Measurements from ENCODE around the gene TPSB2.
"Not testable (repeated sequence)": the region's sequence is repeated elsewhere in the genome, so short reads cannot be mapped to it uniquely, and the experiment has no call there.

The TPSB2 gene

GRCh38 chr16:1274767-1275166 lies 44.8 kb upstream of the TPSB2 start:
- no peaks in the 10 kb centered on the region for H3K9me2 ChIP-seq (replicated peaks; ENCODE audit: control insufficient read depth, low read length)
- no peak overlapping the region for H3K4me2 ChIP-seq (ENCODE audit: low read length)
- TF ChIP-seq CTCF (IDR thresholded peaks at IDR 0.05; ENCODE audit: low read depth, low read length, poor library complexity, severe bottlenecking): no peak
- TF ChIP-seq EZH2phosphoT487 (IDR thresholded peaks at IDR 0.05; ENCODE audit: borderline replicate concordance, low read length): no peak
- peaks cover 6% of the 10 kb centered on the region; the same call in 1 of the 2 replicates for H4K20me1 ChIP-seq (ENCODE audit: control insufficient read depth, insufficient read depth, low read depth, low read length)
- H3K9me3 ChIP-seq (ENCODE audit: control insufficient read depth, insufficient read depth, low read length): no peaks in the 10 kb centered on the region
- H3F3A ChIP-seq (ENCODE audit: control insufficient read depth, insufficient read depth): peaks cover 5% of the 10 kb centered on the region
- no peak overlapping the region for H3K27ac ChIP-seq (ENCODE audit: low read depth, low read length)
- no peaks in the 10 kb centered on the region for H3K36me3 ChIP-seq (ENCODE audit: control insufficient read depth, low read length)
- no peak overlapping the region for H3K4me3 ChIP-seq (ENCODE audit: low read length)
- no peaks in the 10 kb centered on the region for H3K79me2 ChIP-seq (ENCODE audit: control insufficient read depth, low read length)
- peaks cover 22% of the 10 kb centered on the region for H3K4me1 ChIP-seq (ENCODE audit: control insufficient read depth, low read length)
- H3K27me3 ChIP-seq (ENCODE audit: control insufficient read depth, low read length): peaks cover 9% of the 10 kb centered on the region; the same call in 1 of the 2 replicates

GRCh38 chr16:1273816-1274215 lies 43.8 kb upstream of the TPSB2 start:
- no peaks in the 10 kb centered on the region for H3K9me3 ChIP-seq (ENCODE audit: control insufficient read depth, insufficient read depth, low read length)
- TF ChIP-seq EZH2phosphoT487 (IDR thresholded peaks at IDR 0.05; ENCODE audit: borderline replicate concordance, low read length) (no peak), CTCF (IDR thresholded peaks at IDR 0.05; ENCODE audit: low read depth, low read length, poor library complexity, severe bottlenecking) (no peak)
- H3K27me3 ChIP-seq (ENCODE audit: control insufficient read depth, low read length): peaks cover 9% of the 10 kb centered on the region; the same call in 1 of the 2 replicates

GRCh38 chr16:1272453-1273198 lies 42.6 kb upstream of the TPSB2 start:
- Histone ChIP-seq H3K27ac (ENCODE audit: low read depth, low read length) (peak overlapping the region; percentile 52), H3K4me3 (ENCODE audit: low read length) (peak overlapping the region; percentile 66), H3K9me2 (replicated peaks; ENCODE audit: control insufficient read depth, low read length) (no peaks in the 10 kb centered on the region), H3K9me3 (ENCODE audit: control insufficient read depth, insufficient read depth, low read length) (no peaks in the 10 kb centered on the region), H3K79me2 (ENCODE audit: control insufficient read depth, low read length) (no peaks in the 10 kb centered on the region), H3F3A (ENCODE audit: control insufficient read depth, insufficient read depth) (peaks cover 5% of the 10 kb centered on the region), H3K36me3 (ENCODE audit: control insufficient read depth, low read length) (no peaks in the 10 kb centered on the region), H3K4me1 (ENCODE audit: control insufficient read depth, low read length) (peaks cover 22% of the 10 kb centered on the region), H4K20me1 (ENCODE audit: control insufficient read depth, insufficient read depth, low read depth, low read length) (peaks cover 6% of the 10 kb centered on the region; the same call in 1 of the 2 replicates), H3K27me3 (ENCODE audit: control insufficient read depth, low read length) (peaks cover 4% of the 10 kb centered on the region; the same call in 1 of the 2 replicates), H3K4me2 (ENCODE audit: low read length) (peak overlapping the region; percentile 95)
- no peak for TF ChIP-seq EZH2phosphoT487 (IDR thresholded peaks at IDR 0.05; ENCODE audit: borderline replicate concordance, low read length)
- TF ChIP-seq CTCF (IDR thresholded peaks at IDR 0.05; ENCODE audit: low read depth, low read length, poor library complexity, severe bottlenecking): no peak

More at GRCh38 chr16:1273816-1274215, 43.8 kb upstream of the TPSB2 start:
- Histone ChIP-seq H4K20me1 (ENCODE audit: control insufficient read depth, insufficient read depth, low read depth, low read length) (peaks cover 6% of the 10 kb centered on the region; the same call in 1 of the 2 replicates), H3K27ac (ENCODE audit: low read depth, low read length) (no peak overlapping the region), H3K4me3 (ENCODE audit: low read length) (no peak overlapping the region), H3K79me2 (ENCODE audit: control insufficient read depth, low read length) (no peaks in the 10 kb centered on the region), H3K36me3 (ENCODE audit: control insufficient read depth, low read length) (no peaks in the 10 kb centered on the region), H3K4me1 (ENCODE audit: control insufficient read depth, low read length) (peaks cover 22% of the 10 kb centered on the region), H3K4me2 (ENCODE audit: low read length) (no peak overlapping the region), H3F3A (ENCODE audit: control insufficient read depth, insufficient read depth) (peaks cover 5% of the 10 kb centered on the region), H3K9me2 (replicated peaks; ENCODE audit: control insufficient read depth, low read length) (no peaks in the 10 kb centered on the region)

GRCh38 chr16:1271724-1272413 lies 41.9 kb upstream of the TPSB2 start:
- H3K4me3 ChIP-seq (ENCODE audit: low read length): peak overlapping the region; percentile 66
- not testable (repeated sequence) for H3K79me2 ChIP-seq (ENCODE audit: control insufficient read depth, low read length); H4K20me1 ChIP-seq (ENCODE audit: control insufficient read depth, insufficient read depth, low read depth, low read length); H3F3A ChIP-seq (ENCODE audit: control insufficient read depth, insufficient read depth); H3K9me2 ChIP-seq (replicated peaks; ENCODE audit: control insufficient read depth, low read length); H3K9me3 ChIP-seq (ENCODE audit: control insufficient read depth, insufficient read depth, low read length); H3K36me3 ChIP-seq (ENCODE audit: control insufficient read depth, low read length); H3K27me3 ChIP-seq (ENCODE audit: control insufficient read depth, low read length)
- H3K4me1 ChIP-seq (ENCODE audit: control insufficient read depth, low read length): peaks cover 22% of the 10 kb centered on the region
- H3K4me2 ChIP-seq (ENCODE audit: low read length): peak overlapping the region; percentile 95
- H3K27ac ChIP-seq (ENCODE audit: low read depth, low read length): peak overlapping the region; percentile 52

All from DOHH2 (cell line).